Measurements from ENCODE around the gene KLHL26. TPM values are rescaled to one million over a fixed set of nuclear protein-coding genes. Genes with fewer than 3 reads are reported as not detected.
A peak's percentile ranks its signal among the peaks of the same experiment; 100 is the strongest.

The KLHL26 gene
- total and polyA plus RNA-seq, 9 of the 15 experiments (the other 6 are each of a cell fraction or from before 2014, with no cell fraction given), result 0.13 to 13.3 (median 1.4) TPM

DNA sequence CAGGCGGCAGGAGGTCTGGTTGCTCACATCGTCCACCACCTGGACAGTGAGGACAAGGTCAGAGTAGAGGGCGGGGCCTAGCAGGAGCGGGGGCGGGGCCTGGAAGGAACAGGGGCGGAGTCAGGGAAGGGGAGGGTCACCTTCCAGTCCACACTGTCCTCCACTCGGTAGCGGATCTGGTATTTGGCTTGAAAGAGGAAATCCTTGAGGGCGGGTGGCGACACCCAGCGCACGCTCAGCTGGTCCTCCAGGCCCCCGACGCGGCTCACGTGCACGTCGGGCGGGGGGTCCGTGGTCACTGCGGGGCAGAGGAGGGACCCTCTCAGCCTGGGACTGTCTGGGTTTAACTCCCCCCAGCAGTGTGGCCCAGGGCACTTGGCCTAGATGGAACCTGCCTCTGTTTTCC lies 40.1 kb upstream of the KLHL26 start (continued):
- TF ChIP-seq, protein P1, sequence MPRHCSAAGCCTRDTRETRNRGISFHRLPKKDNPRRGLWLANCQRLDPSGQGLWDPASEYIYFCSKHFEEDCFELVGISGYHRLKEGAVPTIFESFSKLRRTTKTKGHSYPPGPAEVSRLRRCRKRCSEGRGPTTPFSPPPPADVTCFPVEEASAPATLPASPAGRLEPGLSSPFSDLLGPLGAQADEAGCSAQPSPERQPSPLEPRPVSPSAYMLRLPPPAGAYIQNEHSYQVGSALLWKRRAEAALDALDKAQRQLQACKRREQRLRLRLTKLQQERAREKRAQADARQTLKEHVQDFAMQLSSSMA (CRISPR knock-in tag; IDR thresholded peaks at IDR 0.05), result no peak
- peak; percentile 87 for TF ChIP-seq ESRRA (IDR thresholded peaks at IDR 0.05; ENCODE audit: borderline replicate concordance, low read depth)
- TF ChIP-seq TOE1 (IDR thresholded peaks at IDR 0.05; ENCODE audit: borderline replicate concordance), result peak; percentile 70; the same call in 1 of the 2 replicates
- TF ChIP-seq TOE1 (CRISPR knock-in tag; IDR thresholded peaks at IDR 0.05; ENCODE audit: borderline replicate concordance, low read depth), result no peak
- TF ChIP-seq ZFP36 (IDR thresholded peaks at IDR 0.05; ENCODE audit: low read depth, low read length, partially characterized antibody), result no peak
- no peak; a peak in 1 of 4 replicates for TF ChIP-seq TEAD1 (CRISPR knock-in tag; IDR thresholded peaks at IDR 0.05)
- TF ChIP-seq, protein P2, sequence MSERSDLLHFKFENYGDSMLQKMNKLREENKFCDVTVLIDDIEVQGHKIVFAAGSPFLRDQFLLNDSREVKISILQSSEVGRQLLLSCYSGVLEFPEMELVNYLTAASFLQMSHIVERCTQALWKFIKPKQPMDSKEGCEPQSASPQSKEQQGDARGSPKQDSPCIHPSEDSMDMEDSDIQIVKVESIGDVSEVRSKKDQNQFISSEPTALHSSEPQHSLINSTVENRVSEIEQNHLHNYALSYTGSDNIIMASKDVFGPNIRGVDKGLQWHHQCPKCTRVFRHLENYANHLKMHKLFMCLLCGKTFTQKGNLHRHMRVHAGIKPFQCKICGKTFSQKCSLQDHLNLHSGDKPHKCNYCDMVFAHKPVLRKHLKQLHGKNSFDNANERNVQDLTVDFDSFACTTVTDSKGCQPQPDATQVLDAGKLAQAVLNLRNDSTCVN (CRISPR knock-in tag; IDR thresholded peaks at IDR 0.05), result no peak
- TF ChIP-seq TCFL5 (CRISPR knock-in tag; conservative IDR thresholded peaks at IDR 0.05), result no peak
- TF ChIP-seq ASH1L (IDR thresholded peaks at IDR 0.05; ENCODE audit: borderline replicate concordance, low read depth, partially characterized antibody), result no peak
- no peak for TF ChIP-seq ZKSCAN8 (CRISPR knock-in tag; IDR thresholded peaks at IDR 0.05)
- TF ChIP-seq NEUROD1 (IDR thresholded peaks at IDR 0.05; ENCODE audit: borderline replicate concordance, low read depth, low read length, partially characterized antibody), result no peak
- TF ChIP-seq, protein P3, sequence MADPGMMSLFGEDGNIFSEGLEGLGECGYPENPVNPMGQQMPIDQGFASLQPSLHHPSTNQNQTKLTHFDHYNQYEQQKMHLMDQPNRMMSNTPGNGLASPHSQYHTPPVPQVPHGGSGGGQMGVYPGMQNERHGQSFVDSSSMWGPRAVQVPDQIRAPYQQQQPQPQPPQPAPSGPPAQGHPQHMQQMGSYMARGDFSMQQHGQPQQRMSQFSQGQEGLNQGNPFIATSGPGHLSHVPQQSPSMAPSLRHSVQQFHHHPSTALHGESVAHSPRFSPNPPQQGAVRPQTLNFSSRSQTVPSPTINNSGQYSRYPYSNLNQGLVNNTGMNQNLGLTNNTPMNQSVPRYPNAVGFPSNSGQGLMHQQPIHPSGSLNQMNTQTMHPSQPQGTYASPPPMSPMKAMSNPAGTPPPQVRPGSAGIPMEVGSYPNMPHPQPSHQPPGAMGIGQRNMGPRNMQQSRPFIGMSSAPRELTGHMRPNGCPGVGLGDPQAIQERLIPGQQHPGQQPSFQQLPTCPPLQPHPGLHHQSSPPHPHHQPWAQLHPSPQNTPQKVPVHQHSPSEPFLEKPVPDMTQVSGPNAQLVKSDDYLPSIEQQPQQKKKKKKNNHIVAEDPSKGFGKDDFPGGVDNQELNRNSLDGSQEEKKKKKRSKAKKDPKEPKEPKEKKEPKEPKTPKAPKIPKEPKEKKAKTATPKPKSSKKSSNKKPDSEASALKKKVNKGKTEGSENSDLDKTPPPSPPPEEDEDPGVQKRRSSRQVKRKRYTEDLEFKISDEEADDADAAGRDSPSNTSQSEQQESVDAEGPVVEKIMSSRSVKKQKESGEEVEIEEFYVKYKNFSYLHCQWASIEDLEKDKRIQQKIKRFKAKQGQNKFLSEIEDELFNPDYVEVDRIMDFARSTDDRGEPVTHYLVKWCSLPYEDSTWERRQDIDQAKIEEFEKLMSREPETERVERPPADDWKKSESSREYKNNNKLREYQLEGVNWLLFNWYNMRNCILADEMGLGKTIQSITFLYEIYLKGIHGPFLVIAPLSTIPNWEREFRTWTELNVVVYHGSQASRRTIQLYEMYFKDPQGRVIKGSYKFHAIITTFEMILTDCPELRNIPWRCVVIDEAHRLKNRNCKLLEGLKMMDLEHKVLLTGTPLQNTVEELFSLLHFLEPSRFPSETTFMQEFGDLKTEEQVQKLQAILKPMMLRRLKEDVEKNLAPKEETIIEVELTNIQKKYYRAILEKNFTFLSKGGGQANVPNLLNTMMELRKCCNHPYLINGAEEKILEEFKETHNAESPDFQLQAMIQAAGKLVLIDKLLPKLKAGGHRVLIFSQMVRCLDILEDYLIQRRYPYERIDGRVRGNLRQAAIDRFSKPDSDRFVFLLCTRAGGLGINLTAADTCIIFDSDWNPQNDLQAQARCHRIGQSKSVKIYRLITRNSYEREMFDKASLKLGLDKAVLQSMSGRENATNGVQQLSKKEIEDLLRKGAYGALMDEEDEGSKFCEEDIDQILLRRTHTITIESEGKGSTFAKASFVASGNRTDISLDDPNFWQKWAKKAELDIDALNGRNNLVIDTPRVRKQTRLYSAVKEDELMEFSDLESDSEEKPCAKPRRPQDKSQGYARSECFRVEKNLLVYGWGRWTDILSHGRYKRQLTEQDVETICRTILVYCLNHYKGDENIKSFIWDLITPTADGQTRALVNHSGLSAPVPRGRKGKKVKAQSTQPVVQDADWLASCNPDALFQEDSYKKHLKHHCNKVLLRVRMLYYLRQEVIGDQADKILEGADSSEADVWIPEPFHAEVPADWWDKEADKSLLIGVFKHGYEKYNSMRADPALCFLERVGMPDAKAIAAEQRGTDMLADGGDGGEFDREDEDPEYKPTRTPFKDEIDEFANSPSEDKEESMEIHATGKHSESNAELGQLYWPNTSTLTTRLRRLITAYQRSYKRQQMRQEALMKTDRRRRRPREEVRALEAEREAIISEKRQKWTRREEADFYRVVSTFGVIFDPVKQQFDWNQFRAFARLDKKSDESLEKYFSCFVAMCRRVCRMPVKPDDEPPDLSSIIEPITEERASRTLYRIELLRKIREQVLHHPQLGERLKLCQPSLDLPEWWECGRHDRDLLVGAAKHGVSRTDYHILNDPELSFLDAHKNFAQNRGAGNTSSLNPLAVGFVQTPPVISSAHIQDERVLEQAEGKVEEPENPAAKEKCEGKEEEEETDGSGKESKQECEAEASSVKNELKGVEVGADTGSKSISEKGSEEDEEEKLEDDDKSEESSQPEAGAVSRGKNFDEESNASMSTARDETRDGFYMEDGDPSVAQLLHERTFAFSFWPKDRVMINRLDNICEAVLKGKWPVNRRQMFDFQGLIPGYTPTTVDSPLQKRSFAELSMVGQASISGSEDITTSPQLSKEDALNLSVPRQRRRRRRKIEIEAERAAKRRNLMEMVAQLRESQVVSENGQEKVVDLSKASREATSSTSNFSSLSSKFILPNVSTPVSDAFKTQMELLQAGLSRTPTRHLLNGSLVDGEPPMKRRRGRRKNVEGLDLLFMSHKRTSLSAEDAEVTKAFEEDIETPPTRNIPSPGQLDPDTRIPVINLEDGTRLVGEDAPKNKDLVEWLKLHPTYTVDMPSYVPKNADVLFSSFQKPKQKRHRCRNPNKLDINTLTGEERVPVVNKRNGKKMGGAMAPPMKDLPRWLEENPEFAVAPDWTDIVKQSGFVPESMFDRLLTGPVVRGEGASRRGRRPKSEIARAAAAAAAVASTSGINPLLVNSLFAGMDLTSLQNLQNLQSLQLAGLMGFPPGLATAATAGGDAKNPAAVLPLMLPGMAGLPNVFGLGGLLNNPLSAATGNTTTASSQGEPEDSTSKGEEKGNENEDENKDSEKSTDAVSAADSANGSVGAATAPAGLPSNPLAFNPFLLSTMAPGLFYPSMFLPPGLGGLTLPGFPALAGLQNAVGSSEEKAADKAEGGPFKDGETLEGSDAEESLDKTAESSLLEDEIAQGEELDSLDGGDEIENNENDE (IDR thresholded peaks at IDR 0.05; ENCODE audit: low read depth, low read length), result no peak
- no peak for TF ChIP-seq NR2C2 (CRISPR knock-in tag; IDR thresholded peaks at IDR 0.05)
- no peak for TF ChIP-seq NR2C2 (tag; IDR thresholded peaks at IDR 0.05)
- peak; percentile 65; the same call in 1 of the 2 replicates for TF ChIP-seq MTA3 (IDR thresholded peaks at IDR 0.05; ENCODE audit: borderline replicate concordance)
- TF ChIP-seq ZNF436 (CRISPR knock-in tag; IDR thresholded peaks at IDR 0.05), result no peak
